Osteoblast (primary cell): ENCODE measurements around the gene TTC28. TPM values are rescaled to one million over a fixed set of nuclear protein-coding genes. Genes with fewer than 3 reads are reported as not detected.
"Not testable (repeated sequence)": the region's sequence is repeated elsewhere in the genome, so short reads cannot be mapped to it uniquely, and the experiment has no call there.

Experiments
- DNase-seq: peaks from one replicate; pipeline ENCODE4 v3.0.0; 2011; ENCODE audit warnings: low spot score, mixed read lengths; ENCODE audit not compliant: insufficient read length; ENCODE audit errors: missing footprints
- H2AFZ ChIP-seq: 2 replicates; pipeline ENCODE4 v1.6.0; 2011; ENCODE audit warnings: mild to moderate bottlenecking, low read length
- H3K27ac ChIP-seq: 2 replicates; pipeline ENCODE4 v1.5.1; 2011; ENCODE audit warnings: mild to moderate bottlenecking, low read depth, low read length, moderate library complexity
- H3K27me3 ChIP-seq: 2 replicates; pipeline ENCODE4 v1.6.0; 2012; ENCODE audit warnings: mild to moderate bottlenecking, control low read depth, inconsistent platforms, low read length, moderate library complexity; ENCODE audit not compliant: insufficient read depth
- H3K36me3 ChIP-seq: 2 replicates; pipeline ENCODE4 v1.5.1; 2011; ENCODE audit warnings: mild to moderate bottlenecking, low read length, control low read depth, moderate library complexity; ENCODE audit not compliant: insufficient read depth
- H3K4me1 ChIP-seq: 2 replicates; pipeline ENCODE4 v1.5.1; 2011; ENCODE audit warnings: mild to moderate bottlenecking, low read length, control low read depth, moderate library complexity; ENCODE audit not compliant: insufficient read depth
- H3K4me2 ChIP-seq: 2 replicates; pipeline ENCODE4 v1.6.0; 2011; ENCODE audit warnings: mild to moderate bottlenecking, low read length; ENCODE audit not compliant: insufficient read depth
- H3K4me3 ChIP-seq: fragments of 200-600 bp; sonication (generic); 3 replicates; pipeline ENCODE4 v1.5.1; 2012; ENCODE audit warnings: mild to moderate bottlenecking, low read length, inconsistent platforms; ENCODE audit not compliant: insufficient read depth
- H3K79me2 ChIP-seq: 2 replicates; pipeline ENCODE4 v1.6.0; 2012; ENCODE audit warnings: mild to moderate bottlenecking, low read length, control low read depth, inconsistent platforms; ENCODE audit not compliant: insufficient read depth
- H3K9me3 ChIP-seq: 2 replicates; pipeline ENCODE4 v1.5.1; 2011; ENCODE audit warnings: low read depth, low read length, control low read depth
- H4K20me1 ChIP-seq: 2 replicates; pipeline ENCODE4 v1.6.0; 2012; ENCODE audit warnings: mild to moderate bottlenecking, low read length, control low read depth; ENCODE audit not compliant: insufficient read depth
- total RNA-seq: library from RNA; depleted of rRNA; stranded (reverse); fragments of >200 nt; gene quantifications from 2 replicates; pipeline ENCODE4 v1.2.3, GENCODE V29; 2012
- TF ChIP-seq, protein P1 (sequence below): IDR thresholded peaks from 2 replicates; pipeline ENCODE4 v1.5.1; 2011; ENCODE audit warnings: mild to moderate bottlenecking, low read depth, low read length, moderate library complexity; ENCODE audit errors: extremely low read depth

The TTC28 gene
- total RNA-seq, 1 donor = 48.1 TPM

DNA sequence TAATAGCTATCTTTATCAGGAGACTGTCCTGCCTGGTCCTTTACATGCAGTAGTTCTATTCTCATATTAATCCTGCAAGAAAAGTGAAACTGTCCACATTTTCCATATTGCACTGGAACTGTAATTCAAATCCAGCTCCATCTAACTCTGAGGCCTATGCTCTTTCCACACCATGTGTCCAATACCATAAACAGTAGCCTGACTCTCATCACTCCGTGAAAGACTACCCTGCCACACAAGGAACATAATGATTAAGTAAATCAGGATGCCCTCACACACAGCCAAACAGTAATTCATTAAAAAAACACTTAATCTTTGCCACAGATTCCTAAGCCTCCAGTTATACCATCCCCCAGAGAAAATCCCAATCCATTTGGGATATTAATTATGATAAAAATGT is 475.3 kb downstream of the TTC28 start:
- no peak overlapping the region for H3K4me2 ChIP-seq
- H2AFZ ChIP-seq = no peak overlapping the region
- no peak overlapping the region for H3K4me3 ChIP-seq
- H3K9me3 ChIP-seq = no peaks in the 10 kb centered on the region
- TF ChIP-seq, protein P1, sequence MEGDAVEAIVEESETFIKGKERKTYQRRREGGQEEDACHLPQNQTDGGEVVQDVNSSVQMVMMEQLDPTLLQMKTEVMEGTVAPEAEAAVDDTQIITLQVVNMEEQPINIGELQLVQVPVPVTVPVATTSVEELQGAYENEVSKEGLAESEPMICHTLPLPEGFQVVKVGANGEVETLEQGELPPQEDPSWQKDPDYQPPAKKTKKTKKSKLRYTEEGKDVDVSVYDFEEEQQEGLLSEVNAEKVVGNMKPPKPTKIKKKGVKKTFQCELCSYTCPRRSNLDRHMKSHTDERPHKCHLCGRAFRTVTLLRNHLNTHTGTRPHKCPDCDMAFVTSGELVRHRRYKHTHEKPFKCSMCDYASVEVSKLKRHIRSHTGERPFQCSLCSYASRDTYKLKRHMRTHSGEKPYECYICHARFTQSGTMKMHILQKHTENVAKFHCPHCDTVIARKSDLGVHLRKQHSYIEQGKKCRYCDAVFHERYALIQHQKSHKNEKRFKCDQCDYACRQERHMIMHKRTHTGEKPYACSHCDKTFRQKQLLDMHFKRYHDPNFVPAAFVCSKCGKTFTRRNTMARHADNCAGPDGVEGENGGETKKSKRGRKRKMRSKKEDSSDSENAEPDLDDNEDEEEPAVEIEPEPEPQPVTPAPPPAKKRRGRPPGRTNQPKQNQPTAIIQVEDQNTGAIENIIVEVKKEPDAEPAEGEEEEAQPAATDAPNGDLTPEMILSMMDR = no peak
- H3K36me3 ChIP-seq = no peaks in the 10 kb centered on the region
- no peak for DNase-seq
- H3K4me1 ChIP-seq = peaks cover 13% of the 10 kb centered on the region
- H4K20me1 ChIP-seq = no peaks in the 10 kb centered on the region
- no peak overlapping the region for H3K27ac ChIP-seq
- no peaks in the 10 kb centered on the region for H3K79me2 ChIP-seq
- H3K27me3 ChIP-seq = no peaks in the 10 kb centered on the region

DNA sequence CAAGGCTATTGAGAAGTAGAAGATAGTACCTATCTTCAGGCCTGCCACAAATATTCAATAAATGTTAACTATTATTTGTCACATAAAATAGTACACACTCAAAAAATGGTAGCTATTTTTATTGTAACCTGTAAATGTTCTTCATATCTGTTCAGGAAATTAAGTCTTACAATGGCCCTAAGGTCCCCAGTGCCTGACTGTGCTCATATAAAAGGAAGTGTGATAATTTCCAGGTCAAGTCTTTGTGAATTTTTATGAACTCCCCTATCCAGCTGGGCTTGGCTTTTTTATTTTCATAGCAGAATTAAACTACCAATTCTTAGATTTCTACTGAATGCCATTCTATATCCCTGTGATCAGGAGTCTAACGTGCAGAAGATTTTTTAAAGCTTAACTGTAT is 476.4 kb downstream of the TTC28 start:
- no peak for DNase-seq
- H3K4me2 ChIP-seq = no peak overlapping the region
- TF ChIP-seq, protein P1 = no peak
- peaks cover 12% of the 10 kb centered on the region for H3K4me1 ChIP-seq
- H3K4me3 ChIP-seq = no peak overlapping the region
- no peak overlapping the region for H3K27ac ChIP-seq
- H3K27me3 ChIP-seq = no peaks in the 10 kb centered on the region
- no peaks in the 10 kb centered on the region for H4K20me1 ChIP-seq
- H2AFZ ChIP-seq = no peak overlapping the region
- no peaks in the 10 kb centered on the region for H3K79me2 ChIP-seq
- H3K9me3 ChIP-seq = no peaks in the 10 kb centered on the region
- H3K36me3 ChIP-seq = no peaks in the 10 kb centered on the region

DNA sequence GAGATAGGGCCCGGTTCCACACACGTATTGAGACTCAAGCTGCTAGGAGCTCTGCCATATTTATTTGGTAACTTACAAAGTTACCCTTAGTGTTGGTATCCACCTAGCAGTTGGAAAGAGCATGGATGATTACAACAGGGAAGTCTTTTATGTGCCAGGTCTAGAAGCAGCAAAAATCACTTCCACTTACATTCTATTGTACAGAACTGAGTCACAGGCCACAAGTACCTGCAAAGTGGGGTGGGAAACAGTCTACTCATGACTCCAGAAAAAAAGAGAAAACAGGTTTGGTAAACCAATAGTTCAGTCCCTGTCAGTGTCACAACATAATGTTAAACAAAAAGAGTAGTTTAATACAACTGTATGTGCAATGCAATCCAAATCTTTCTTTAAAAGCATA is 480.9 kb downstream of the TTC28 start:
- Histone ChIP-seq H3K9me3 (no peaks in the 10 kb centered on the region), H3K79me2 (no peaks in the 10 kb centered on the region), H3K4me2 (no peak overlapping the region), H4K20me1 (no peaks in the 10 kb centered on the region), H3K36me3 (no peaks in the 10 kb centered on the region), H3K4me1 (no peaks in the 10 kb centered on the region), H3K27me3 (no peaks in the 10 kb centered on the region), H2AFZ (no peak overlapping the region), H3K4me3 (no peak overlapping the region), H3K27ac (no peak overlapping the region)
- no peak for DNase-seq
- TF ChIP-seq, protein P1 = no peak

DNA sequence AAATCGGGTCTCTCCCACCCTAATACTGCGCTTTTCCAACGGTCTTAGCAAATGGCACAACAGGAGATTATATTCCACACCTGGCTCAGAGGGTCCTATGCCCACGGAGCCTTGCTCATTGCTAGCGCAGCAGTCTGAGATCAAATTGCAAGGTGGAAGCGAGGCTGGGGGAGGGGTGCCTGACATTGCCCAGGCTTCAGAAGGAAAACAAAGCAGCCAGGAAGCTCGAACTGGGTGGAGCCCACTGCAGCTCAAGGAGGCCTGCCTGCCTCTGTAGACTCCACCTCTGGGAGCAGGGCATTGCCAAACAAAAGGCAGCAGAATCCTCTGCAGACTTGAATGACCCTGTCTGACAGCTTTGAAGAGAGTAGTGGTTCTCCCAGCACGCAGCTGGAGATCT is 488.1 kb downstream of the TTC28 start:
- H3K36me3 ChIP-seq, DNase-seq, H3K4me3 ChIP-seq, H4K20me1 ChIP-seq, H3K27me3 ChIP-seq, H3K9me3 ChIP-seq, H3K27ac ChIP-seq, H3K4me2 ChIP-seq, H3K4me1 ChIP-seq, H3K79me2 ChIP-seq, H2AFZ ChIP-seq: not testable (repeated sequence)
